IPS-NIHi7 (cell line): ENCODE results near the gene UBA6.

Source experiments
- DNase-seq: peaks from one replicate; pipeline ENCODE4 v3.0.0; 2012; ENCODE audit warnings: mixed read lengths; ENCODE audit errors: extremely low spot score

The UBA6 gene

DNA sequence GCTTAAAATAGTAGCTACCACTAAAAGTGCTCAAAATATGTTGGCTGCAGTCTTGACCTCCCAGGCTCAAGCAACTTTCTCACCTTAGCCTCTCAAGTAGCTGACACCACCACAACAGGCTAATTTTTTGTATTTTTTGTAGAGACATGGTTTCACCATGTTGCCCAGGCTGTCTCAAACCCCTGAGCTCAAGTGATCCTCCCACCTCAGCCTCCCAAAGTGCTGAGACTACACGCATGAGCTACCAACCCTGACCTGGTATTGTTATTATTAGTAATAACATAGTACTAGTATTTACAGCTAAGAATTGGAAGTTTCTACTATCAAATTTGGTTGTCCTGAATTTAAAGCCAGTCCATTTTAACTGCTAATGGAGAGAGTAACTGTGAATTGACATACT, 124.4 kb downstream of the UBA6 start:
- no peak for DNase-seq

DNA sequence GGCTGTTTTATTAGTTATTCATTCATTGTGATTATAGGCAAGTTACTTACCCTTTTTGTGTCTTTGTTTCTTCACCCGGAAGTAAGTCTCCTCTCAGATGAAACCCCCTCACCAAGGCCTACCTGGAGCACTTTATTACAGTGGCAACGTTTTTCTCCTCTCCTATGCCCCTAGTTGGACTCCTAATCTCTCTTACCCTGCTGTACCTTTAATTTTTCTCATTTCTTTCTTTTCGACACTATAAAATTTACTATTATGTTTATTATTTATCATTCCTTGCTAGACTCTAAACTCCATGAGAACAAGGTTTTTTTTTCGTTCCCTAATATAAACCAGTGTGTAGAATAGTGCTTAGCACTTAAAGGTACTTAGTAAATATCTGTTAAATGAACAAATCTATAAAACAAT, 124.9 kb downstream of the UBA6 start:
- DNase-seq, result no peak

GRCh38 chr4:67575232-67576058, 125.5 kb downstream of the UBA6 start:
- no peak for DNase-seq

- no peak for DNase-seq
These were observed 127.8 kb downstream of the UBA6 start for GRCh38 chr4:67573193-67573592.

DNA sequence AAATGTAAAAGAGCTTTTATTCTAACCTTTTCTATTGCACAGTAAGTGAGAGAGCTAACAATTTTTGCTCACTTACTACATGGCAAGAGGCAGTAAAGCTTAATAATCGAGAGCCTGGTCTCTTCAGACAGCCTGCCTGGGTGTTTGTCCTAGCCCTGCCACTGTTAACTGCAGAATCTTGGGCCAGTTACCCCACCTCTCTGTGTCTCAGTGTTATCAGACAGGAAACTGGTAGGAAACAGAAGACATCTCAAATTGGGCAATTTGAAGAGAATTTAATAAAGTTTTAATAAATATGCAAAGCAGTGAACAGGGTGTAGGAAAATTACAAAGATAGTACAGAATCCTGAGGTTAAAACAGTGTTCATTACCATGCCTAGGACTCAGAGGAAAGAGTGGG, 129.0 kb downstream of the UBA6 start:
- DNase-seq, result no peak

- DNase-seq, result no peak
These were observed 130.4 kb downstream of the UBA6 start for GRCh38 chr4:67570537-67570936.

DNA sequence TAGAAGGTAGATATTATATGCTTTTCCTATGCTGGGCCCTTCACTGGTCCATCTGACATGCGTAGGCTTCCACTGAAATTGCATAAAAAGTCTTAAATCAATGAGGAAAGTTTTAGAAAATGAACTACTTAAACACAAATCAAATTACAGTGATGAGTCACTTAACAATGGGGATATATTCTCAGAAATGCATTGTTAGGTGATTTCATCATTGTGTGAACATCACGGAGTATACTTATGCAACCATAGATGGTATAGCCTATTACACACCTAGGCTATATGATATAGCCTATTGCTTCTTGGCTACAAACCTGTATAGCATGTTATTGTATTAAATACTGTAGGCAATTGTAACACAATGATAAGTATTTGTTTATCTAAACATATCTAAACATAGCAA, 132.1 kb downstream of the UBA6 start:
- DNase-seq, result no peak

- DNase-seq, result no peak
These were observed 134.6 kb downstream of the UBA6 start for GRCh38 chr4:67566335-67566734.

GRCh38 chr4:67565284-67565683, 135.7 kb downstream of the UBA6 start:
- no peak for DNase-seq
